ENCODE measurements around the gene UQCRC1. TPM values are rescaled to one million over a fixed set of nuclear protein-coding genes. Genes with fewer than 3 reads are reported as not detected.

The UQCRC1 gene
- total RNA-seq, 1 donor from 2014 or later = 1,236 TPM

DNA sequence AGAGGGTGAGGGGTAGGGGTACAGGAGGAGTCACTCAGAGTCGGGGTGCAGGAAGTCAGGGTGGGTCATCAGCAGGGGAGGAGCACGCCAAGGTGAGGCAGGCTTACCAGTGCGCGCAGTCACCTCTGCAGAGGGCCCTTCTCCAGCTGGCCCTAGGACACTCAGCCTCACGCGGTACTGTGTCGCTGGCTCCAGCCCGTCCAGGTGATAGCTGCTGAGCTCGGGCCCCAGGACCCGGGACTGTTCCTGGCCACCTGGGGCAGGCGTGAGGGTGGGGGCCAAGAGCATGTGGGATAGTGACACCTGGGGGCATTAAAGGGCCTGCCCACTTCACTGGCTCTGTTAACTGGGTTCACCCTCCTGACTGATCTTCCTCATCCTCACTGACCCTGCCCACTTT is 21.8 kb downstream of the UQCRC1 start:
- DNase-seq (no peak), ATAC-seq (no peak)
- intact Hi-C loops (cut with micrococcal nuclease) = no loop called here

DNA sequence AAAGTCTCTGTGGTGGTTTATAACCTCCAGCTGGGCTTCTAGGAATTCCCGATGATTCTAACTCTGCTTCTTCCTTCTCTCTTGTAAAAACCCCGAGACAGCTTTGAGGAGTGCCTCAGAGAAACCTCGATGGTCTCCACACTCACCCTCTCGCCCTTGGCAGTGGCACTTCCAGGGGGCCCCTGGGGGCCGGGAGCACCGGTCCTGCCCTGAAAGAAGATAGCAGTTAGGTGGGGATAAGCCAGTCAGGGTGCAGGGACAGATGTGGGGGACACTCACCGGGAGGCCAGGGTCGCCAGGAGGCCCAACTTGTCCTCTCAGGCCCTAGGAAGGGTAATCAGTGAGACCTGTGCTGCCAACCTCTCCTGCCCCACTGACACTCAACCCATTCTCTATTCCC is 24.0 kb downstream of the UQCRC1 start:
- intact Hi-C loops (cut with micrococcal nuclease) = no loop called here
- no peak for ATAC-seq
- DNase-seq = no peak

DNA sequence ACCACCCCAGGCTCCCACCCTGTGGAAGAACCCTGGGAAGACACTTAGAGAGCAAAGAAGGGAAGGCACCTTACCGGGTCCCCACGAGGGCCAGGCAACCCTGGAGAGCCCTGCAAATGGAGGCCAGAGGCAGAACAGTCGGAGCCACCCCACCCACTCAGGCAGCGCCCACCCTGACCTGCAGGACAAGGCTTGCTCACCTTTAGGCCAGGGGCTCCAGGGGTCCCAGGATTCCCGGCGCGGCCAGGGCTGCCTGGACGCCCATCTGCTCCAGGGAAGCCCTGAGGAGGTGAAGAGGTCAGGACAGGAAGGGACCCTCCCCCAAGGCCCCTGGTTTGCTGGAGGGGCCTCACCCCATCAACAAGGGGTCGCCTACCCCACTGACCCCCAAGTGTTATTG is 24.6 kb downstream of the UQCRC1 start:
- DNase-seq (no peak), ATAC-seq (no peak)
- intact Hi-C loops (cut with micrococcal nuclease) = no loop called here

DNA sequence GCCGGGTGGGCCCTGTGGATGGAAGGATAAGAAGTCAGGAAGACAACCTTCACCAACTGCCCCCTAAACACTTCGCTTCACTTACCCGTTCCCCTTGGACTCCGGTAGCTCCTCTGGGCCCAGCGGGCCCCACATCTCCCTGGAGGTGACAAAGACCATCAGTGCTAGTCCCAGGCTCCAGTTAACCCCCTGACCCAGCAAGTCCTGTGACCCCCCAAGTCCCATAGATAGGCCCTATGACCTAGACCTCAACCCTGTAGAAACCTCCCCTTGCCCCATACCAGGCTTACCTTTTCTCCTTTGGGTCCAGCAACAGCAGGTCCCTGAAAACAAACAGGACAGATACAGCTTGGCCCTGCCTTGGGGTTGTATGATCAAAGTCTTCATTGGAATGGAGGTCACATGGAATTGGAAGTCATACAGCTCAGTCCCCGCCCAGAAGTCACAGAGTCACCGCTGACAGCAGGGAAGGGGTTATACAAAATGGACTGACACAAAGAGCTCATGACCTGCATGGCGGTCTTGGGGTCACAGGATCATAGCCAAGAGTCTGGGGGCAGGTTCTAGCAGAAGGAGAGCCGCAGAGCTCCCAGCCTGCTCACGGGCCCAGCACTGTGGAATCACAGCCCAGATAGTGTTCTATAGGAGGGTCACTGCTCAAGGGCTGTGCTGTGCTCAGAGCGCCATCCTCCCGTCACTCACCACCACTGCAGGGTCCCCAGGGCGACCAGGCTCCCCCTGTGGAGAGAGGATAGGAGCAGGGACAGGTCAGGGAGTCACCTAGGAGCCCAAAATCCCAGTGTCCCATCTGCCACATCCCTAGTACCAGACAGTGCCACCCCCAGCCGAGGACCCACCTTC is 27.6 kb downstream of the UQCRC1 start:
- DNase-seq (no peak), ATAC-seq (no peak)
- intact Hi-C loops (cut with micrococcal nuclease) = no loop called here

DNA sequence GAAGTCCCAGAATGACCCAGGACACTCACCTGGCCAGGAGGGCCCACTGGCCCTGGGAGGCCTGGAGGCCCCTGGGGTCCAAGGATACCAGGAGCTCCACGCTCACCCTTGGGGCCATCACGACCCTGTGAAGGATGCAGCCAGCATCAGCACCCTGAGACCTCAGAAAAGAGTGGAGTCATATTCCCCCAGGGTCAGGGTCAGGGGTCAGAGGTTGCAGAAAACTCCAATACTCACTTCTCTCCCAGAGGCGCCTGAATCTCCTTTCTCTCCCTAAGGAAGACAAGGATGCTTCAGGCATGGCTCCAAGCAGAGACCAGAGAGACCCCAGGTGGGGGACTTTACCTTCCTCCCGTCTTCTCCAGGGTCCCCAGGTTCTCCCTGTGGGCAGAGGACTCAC is 32.8 kb downstream of the UQCRC1 start:
- no peak for ATAC-seq
- intact Hi-C loops (cut with micrococcal nuclease) = no loop called here
- no peak for DNase-seq

DNA sequence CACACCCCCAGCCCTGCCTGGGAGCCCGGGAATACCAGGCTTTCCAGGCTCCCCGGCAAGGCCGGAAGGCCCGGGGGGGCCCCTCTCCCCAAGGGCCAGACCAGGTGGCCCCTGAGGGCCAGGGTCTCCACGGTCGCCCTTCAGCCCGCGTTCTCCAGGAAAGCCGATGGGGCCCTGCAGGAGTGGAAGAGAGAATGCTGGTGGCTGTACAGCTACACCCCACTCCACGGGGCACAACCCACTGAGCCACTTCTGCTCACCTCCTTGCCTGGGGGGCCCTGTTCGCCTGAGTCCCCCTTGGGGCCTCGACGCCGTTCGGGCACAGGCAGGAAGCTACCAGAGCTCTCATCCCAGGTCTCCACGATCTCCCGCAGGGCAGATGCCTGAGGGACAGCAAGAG is 34.1 kb downstream of the UQCRC1 start:
- ATAC-seq = no peak
- no peak for DNase-seq
- intact Hi-C loops (cut with micrococcal nuclease) = no loop called here

DNA sequence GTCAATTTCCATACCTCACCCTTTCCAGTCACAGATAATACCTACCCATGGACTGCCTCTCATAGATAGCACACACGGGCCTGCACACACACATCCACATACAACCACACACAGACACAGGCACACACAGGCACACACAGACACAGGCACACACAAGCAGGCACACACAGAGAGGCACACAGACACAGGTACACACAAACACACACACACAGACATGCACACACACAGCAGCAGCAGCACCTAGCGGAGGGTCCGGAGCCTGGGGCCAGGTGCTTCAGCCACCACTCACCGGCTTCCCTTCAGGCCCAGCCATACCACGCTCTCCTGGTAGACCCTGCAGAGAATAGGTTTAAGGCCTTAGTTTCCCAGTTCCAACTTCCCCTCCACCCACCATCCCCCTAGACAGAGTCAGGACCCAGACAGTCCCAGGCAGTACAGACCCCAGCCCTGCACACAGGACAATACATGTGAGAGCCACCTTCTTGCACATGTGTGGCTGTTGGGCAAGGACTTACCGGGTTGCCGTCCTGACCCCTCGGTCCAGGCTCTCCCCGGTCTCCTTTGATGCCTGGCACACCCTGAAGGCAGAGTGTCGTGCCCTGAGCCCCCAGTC is 35.4 kb downstream of the UQCRC1 start:
- no peak for ATAC-seq
- no peak for DNase-seq
- intact Hi-C loops (cut with micrococcal nuclease) = no loop called here

DNA sequence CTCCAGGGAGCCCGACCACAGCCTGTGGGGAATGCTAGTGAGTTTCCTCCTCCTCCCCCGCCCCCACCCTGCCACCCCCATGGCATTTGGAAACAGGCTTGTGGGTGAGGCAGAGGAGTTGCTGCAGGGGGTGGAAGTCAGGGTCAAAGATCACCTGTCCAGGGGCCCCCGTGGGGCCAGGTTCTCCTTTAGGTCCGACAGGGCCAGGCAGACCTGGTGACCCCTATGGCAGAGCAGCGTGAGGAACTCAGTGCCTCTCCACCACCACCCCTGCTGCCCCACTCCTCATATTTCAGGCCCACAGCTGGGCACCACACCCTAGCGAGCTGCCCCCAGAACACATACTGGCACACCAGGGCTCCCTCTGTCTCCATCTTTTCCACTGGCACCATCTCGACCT is 36.9 kb downstream of the UQCRC1 start:
- DNase-seq = no peak
- ATAC-seq = no peak
- intact Hi-C loops (cut with micrococcal nuclease) = no loop called here

DNA sequence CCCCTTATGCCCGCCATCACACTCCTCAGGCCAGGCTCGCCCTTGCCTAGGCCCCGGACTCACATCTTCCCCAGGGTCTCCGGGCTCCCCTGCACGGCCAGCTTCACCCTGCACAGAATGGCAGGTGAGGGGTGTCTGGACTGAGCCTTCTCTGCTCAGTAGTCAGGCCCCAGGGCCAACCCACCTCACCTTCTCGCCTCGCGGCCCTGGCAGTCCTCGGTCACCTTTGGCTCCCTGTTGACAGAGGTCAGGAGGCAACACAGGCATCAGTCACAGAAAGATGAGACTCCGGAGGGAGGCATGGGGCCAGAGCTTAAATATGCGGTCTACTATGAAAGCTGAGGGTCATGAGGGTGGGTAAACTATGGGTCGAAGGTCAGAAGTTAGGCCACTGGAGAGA is 37.5 kb downstream of the UQCRC1 start:
- no peak for ATAC-seq
- intact Hi-C loops (cut with micrococcal nuclease) = no loop called here

DNA sequence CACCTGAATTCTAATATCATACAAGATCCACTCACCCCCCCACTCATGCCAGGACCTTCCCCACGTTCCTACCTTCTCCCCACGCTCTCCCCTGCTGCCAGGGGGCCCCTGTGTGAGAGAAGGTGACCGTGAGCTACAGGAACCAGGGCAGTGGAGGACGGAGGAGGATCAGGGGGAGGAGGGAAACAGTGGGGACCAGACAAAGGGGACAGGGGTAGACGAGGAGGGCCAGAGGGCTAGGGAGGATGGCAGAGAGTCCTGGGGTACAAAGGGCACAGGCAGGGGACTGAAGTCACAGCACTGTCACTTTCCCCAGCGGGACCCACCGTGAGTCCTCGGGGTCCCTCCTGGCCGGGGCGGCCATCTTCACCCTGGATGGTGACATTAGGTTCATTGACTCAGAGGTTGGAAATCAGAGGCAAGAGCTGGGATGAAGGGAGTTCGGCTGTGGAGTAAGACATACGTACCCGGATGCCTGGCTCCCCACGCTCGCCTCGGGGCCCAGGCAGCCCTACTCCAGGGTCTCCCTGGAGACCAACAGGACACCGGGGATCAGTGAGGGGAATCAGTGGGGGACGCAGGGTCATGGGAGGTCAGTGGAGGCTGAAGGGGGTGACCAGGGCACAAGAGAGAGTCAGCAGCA is 39.5 kb downstream of the UQCRC1 start:
- ATAC-seq (no peak), DNase-seq (no peak)
- intact Hi-C loops (cut with micrococcal nuclease) = no loop called here

More for the DNA sequence above, 37.5 kb downstream of the UQCRC1 start:
- no peak for DNase-seq

DNA sequence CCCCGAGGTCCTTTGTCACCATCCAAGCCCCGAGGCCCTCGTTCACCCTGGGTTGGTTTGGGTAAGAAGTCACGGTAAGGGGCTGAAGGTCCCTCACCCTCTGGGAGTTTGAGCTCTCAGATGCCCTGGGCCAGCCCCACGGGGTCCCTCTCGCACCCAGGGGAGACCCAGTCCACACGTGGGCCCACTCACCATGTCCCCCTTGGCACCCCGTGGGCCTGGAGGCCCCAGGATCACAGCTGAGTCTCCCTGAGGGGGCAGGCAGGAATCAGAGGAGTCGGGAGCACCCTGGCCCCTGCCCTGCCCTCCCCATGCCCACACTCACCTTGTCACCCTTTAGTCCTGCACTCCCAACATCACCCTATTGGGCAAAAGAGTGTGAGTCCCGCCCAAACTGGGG is 40.0 kb downstream of the UQCRC1 start:
- no peak for ATAC-seq
- DNase-seq = no peak
- intact Hi-C loops (cut with micrococcal nuclease) = no loop called here

DNA sequence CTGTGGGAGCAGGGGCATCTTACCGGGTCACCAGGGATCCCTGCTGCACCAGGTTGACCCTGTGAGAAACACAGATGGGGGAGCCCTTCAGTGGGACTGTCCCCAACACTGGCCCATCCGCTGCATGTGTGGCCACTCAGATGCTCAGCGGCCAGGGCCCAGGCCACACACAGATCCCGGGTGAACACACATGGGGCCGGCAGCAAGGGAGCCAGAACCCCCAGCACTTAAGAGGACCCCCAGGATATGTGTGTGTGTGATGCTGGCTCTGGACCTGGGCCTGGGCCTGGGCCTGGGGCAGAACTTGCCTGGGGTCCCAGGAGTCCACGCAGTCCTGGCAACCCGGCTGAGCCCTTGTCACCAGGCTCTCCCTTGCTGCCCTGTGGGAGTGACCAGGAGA is 41.0 kb downstream of the UQCRC1 start:
- ATAC-seq (no peak), DNase-seq (no peak)
- intact Hi-C loops (cut with micrococcal nuclease) = no loop called here

DNA sequence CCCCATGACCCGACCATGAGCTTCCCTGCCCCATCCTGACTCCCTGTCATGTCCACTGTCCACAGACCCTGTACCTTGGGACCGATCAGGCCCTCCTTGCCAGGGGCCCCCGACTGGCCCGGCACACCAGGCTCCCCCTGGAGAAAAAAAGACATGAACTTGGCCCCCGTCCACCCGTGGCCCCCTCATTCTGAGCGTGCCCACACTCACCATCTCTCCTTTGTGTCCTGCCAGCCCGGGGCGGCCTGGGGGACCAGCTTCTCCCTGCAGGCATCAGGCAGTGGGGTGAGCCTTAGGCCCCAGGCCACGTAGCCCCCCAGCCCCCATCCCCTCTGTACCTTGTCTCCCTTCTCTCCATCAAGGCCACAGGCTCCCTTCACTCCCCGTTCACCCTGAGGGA is 41.9 kb downstream of the UQCRC1 start:
- intact Hi-C loops (cut with micrococcal nuclease) = no loop called here
- no peak for ATAC-seq
- no peak for DNase-seq

DNA sequence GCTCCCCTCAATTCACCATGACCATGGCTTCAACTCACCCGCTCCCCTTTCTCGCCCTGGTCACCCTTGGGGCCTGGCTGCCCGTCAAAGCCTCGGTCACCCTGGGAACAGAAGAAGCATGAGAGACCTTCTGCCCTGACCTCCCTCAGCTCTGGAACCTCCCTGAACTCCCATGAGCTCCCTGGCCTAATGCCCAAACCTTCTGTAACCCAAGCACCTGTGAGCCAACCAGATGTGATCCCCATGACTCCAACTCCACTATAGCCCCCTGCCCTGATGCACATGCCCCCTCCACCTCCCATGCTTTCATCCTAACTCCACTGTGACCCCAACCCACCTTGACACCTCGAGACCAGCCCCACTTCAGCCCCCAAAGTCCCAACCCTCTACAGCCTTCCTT is 42.4 kb downstream of the UQCRC1 start:
- DNase-seq = no peak
- intact Hi-C loops (cut with micrococcal nuclease) = no loop called here
- ATAC-seq = no peak

DNA sequence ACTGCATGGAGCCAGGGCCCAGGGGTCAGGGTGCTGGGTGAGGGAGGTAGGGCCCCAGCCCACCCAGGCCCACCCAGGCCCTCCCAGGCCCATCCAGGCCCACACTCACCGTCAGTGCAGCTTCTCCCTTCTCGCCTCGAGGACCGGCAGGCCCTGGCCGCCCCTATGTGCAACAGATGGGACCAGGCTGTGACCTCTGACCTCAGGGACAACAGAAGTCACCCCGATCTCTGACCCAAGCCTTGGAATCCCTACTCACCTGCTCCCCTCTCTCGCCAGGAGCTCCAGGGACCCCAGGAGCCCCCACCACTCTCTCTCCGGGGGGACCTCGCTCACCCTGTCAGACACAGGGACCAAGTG is 43.1 kb downstream of the UQCRC1 start:
- intact Hi-C loops (cut with micrococcal nuclease) = no loop called here
- ATAC-seq (no peak), DNase-seq (no peak)

DNA sequence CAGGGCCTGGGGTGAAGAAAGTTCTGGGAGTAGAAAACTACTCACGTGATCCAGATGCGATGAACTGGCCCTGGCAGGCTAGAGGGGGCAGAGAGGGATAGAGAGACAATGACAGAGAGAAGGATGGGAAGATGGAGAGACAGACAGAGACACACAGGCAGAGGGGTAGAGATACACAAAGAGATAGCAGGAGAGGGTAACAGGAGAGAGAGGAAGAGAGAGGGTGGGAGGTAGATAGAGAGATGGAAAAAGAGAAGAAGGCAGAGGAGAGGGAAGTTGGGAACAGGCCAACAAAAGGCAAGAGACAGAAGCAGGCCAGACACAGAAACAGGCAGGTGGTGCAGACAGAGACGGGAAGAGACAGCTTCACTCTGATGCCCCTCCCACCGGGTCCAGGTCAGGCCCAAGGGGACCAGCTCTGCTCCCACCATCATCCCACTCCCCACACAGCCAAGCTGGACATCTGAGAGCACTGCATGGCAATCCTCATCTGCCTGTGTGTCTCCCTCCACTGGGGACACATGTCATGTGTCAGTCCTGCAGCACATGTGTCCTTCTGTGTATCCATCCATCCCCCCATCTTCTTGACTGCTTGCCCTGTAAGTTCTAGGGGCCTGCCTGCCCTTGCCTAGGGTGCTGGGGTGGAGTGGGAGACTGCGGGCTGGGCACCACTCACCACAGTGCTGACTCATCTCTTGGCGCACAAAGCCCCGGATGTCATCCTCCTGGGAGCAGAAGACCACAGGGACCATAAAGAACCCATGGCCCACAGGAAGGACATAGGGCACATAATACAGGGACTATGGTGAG is 43.6 kb downstream of the UQCRC1 start:
- DNase-seq (no peak), ATAC-seq (no peak)
- intact Hi-C loops (cut with micrococcal nuclease) = no loop called here

DNA sequence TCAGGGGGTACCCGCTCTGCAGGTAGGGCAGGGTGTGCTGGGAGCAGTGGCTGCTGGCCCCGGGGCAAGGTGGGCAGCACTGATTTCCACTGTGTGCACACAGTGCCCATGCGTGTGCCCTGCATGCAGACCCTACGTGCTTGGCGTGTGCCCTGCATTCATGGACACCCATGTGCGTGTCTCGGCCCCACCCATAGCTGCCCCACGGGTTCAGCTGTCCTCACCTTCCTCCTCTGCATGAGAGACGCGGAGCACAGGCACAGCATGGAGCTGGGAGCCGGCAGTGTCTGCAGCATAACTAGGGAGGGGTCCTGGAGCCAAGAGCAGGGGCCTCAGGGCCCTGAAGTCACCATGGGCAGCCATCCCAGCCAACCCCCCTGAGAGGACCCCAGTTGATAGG is 44.3 kb downstream of the UQCRC1 start:
- ATAC-seq (no peak), DNase-seq (no peak)
- intact Hi-C loops (cut with micrococcal nuclease) = no loop called here

DNA sequence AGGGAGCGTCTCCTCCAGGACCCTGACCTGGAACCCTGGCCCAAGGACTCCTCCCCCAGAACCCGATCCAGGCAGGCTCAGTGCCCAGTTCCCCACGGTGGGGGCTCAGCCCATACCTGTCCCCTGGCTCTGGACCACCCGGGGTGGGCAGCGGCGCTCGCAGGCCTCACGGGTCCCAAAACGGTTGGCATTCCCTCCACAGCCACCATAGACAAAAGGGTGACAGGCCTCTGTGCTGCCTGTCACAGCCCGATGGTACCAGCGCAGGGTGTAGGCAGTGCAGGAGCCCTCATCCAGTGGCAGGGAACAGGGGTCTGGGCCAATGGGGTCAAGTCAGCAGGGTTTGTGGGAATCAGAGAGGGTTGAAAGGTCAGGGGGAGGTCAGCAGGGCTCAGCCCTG is 44.8 kb downstream of the UQCRC1 start:
- DNase-seq = no peak
- intact Hi-C loops (cut with micrococcal nuclease) = no loop called here

DNA sequence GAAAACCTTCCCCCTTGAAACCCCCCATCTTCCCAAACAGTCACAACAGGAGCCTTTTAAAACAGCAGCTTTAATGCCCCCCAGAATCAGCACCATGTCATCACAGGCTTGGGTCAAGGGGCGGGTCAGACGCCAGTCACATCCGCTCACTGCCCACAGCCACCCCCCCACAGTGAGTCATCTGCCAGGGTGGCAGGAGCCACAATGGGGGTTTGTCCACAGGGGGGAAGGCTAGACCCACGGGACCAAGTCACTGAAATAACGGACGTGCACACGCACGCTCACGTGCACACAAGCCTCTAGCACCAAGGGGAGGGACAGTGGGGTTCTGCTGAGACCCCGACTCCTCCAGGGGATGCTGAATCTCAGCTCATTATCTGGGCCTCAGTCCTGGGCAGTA is 45.4 kb downstream of the UQCRC1 start:
- intact Hi-C loops (cut with micrococcal nuclease) = no loop called here
- ATAC-seq (no peak), DNase-seq (peak; percentile 56)

More for the DNA sequence above, 44.8 kb downstream of the UQCRC1 start:
- ATAC-seq = no peak

DNA sequence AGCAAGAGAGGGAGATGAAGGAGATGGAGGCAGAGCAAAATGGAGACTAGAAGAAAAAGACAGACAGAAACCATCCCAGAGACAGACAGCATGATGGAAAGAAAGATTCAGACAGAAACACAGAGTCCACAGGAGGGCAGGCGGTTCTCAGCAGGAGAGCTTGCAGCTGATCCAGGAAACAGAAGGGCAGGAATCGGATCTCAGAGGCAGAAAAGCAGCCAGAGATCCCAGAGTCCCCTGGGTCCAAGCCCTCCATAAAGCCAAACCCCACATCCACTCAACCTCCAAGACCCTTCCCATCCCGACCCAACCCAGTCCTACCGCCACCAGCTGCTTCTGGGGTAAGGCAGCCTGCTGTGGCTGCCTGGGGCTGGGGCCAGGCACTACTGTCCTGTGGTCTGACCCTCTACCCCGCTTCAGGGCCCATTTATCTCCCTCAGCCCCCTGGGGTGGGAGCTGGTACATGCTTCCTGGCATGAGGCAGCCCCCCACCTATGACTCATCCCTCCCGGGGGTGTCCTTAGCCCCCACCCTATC is 46.0 kb downstream of the UQCRC1 start, which contains the start of gene UCN2:
UCN2 (minus strand) TSS at position 400 of the 537 bp plus-strand sequence. CDS start 657 bp downstream, outside the sequence.
- no peak for ATAC-seq
- intact Hi-C loops (cut with micrococcal nuclease) = no loop called here
- DNase-seq = no peak
